B cell (primary cell): ENCODE results near the gene CYB5D1. TPM values are rescaled to one million over a fixed set of nuclear protein-coding genes. Genes with fewer than 3 reads are reported as not detected.

Experiments used
- ATAC-seq: fragments of 200-7000 bp; cut with Tn5 transposase; one replicate; pipeline ENCODE4 v1.10.0; 2021; ENCODE audit warnings: low read depth, mild to moderate bottlenecking, moderate number of reproducible peaks, moderate library complexity
- CTCF ChIA-PET: fragments of 350-600 bp; sonication (Branson Sonifier 250); formaldehyde crosslinking; loops from one replicate; lab custom pipeline; 2021; ENCODE audit warnings: antibody characterized with exemption, inconsistent platforms; lab: Charles Lee
- POLR2A ChIA-PET: fragments of 350-600 bp; sonication (Branson Sonifier 250); formaldehyde crosslinking; loops from one replicate; lab custom pipeline; 2021; ENCODE audit warnings: antibody characterized with exemption; lab: Charles Lee
- DNase-seq: peaks from one replicate; pipeline ENCODE4 v3.0.0; 2013
- H2AFZ ChIP-seq: 2 replicates; pipeline ENCODE4 v1.6.1; 2012; ENCODE audit warnings: mild to moderate bottlenecking, low read depth, low read length; ENCODE audit not compliant: insufficient read depth, poor library complexity, severe bottlenecking
- H3K27ac ChIP-seq, 2 donors: 1 replicate in 1 of 2; 2 replicates in 1 of 2; pipeline ENCODE4 v1.5.1; 2012 to 2013; ENCODE audit warnings: low read length in 2 of 2, mild to moderate bottlenecking in 2 of 2, moderate library complexity in 1 of 2
- H3K27me3 ChIP-seq, 4 experiments: fragments of 200-600 bp in 1 of 4; sonication (generic) in 1 of 4; replicated peaks in 1 of 4; 1 replicate in 2 of 4; 2 replicates in 2 of 4; pipeline versions ENCODE4 v1.6.1 to v1.7.0; 2013 to 2016; ENCODE audit warnings: low read length in 3 of 4, mild to moderate bottlenecking in 2 of 4, mixed read lengths in 1 of 4, moderate library complexity in 1 of 4; ENCODE audit not compliant: insufficient read depth in 4 of 4, control insufficient read depth in 3 of 4; ENCODE audit errors: control extremely low read depth in 1 of 4
- H3K36me3 ChIP-seq, 2 experiments: replicated peaks in 1 of 2; 1 replicate in 1 of 2; 2 replicates in 1 of 2; pipeline versions ENCODE4 v1.6.1 to v1.7.1; 2013; ENCODE audit warnings: low read length in 1 of 2; ENCODE audit not compliant: insufficient read depth in 2 of 2, control insufficient read depth in 1 of 2; ENCODE audit errors: control extremely low read depth in 1 of 2, extremely low read depth in 1 of 2
- H3K4me1 ChIP-seq, 2 donors: fragments of 200-600 bp in 1 of 2; sonication (generic) in 1 of 2; 1 replicate in 1 of 2; 2 replicates in 1 of 2; pipeline versions ENCODE4 v1.5.1 to v1.6.1; 2013 to 2017; ENCODE audit warnings: low read length in 2 of 2; ENCODE audit not compliant: control insufficient read depth in 2 of 2, insufficient read depth in 2 of 2
- H3K4me2 ChIP-seq: replicated peaks from 2 replicates; pipeline ENCODE3; 2012; ENCODE audit warnings: mild to moderate bottlenecking, low read depth, low read length; ENCODE audit not compliant: poor library complexity, severe bottlenecking
- H3K4me3 ChIP-seq, 5 experiments: fragments of 200-600 bp in 1 of 5; sonication (generic) in 1 of 5; 1 replicate in 3 of 5; 2 replicates in 2 of 5; pipeline versions ENCODE4 v1.5.1 to v1.7.0; 2011 to 2016; ENCODE audit warnings: low read length in 4 of 5, mild to moderate bottlenecking in 4 of 5, low read depth in 2 of 5, control low read depth in 1 of 5, moderate library complexity in 1 of 5; ENCODE audit not compliant: insufficient read depth in 1 of 5; ENCODE audit errors: control extremely low read depth in 1 of 5, extremely low read depth in 1 of 5
- H3K79me2 ChIP-seq: fragments of 200-600 bp; sonication (generic); one replicate; pipeline ENCODE4 v1.6.0; 2016; ENCODE audit warnings: low read length; ENCODE audit not compliant: control insufficient read depth, insufficient read depth
- H3K9ac ChIP-seq: fragments of 200-600 bp; sonication (generic); 2 replicates; pipeline ENCODE4 v1.6.1; 2017; ENCODE audit warnings: mild to moderate bottlenecking, low read length, moderate library complexity
- H3K9me3 ChIP-seq, 3 donors: one replicate each; pipeline versions ENCODE4 v1.6.1 to v1.7.1; 2013; ENCODE audit warnings: low read length in 2 of 3; ENCODE audit not compliant: control insufficient read depth in 2 of 3, insufficient read depth in 1 of 3; ENCODE audit errors: control extremely low read depth in 1 of 3
- H4K20me1 ChIP-seq: 2 replicates; pipeline ENCODE4 v1.6.0; 2012; ENCODE audit warnings: mild to moderate bottlenecking, low read length; ENCODE audit not compliant: insufficient read depth, control insufficient read depth, poor library complexity, severe bottlenecking
- H3K27ac Mint-ChIP-seq: one replicate; pipeline ENCODE4 v1.8.0; 2021; ENCODE audit warnings: mixed read lengths
- H3K27me3 Mint-ChIP-seq: one replicate; pipeline ENCODE4 v1.8.0; 2021; ENCODE audit warnings: mixed read lengths
- H3K4me1 Mint-ChIP-seq: one replicate; pipeline ENCODE4 v1.8.0; 2021; ENCODE audit warnings: mixed read lengths
- H3K4me3 Mint-ChIP-seq: one replicate; pipeline ENCODE4 v1.8.0; 2021; ENCODE audit warnings: mixed read lengths
- H3K9me3 Mint-ChIP-seq: one replicate; pipeline ENCODE4 v1.8.0; 2022; ENCODE audit warnings: mixed read lengths; ENCODE audit not compliant: insufficient read depth
- CTCF ChIP-seq: fragments of 200-600 bp; IDR thresholded peaks from one replicate; pipeline ENCODE4 v1.8.0; 2022; ENCODE audit warnings: antibody characterized with exemption, mild to moderate bottlenecking
- EZH2 ChIP-seq: IDR thresholded peaks from 2 replicates; pipeline ENCODE4 v1.6.1; 2012; ENCODE audit warnings: borderline replicate concordance, low read depth, mild to moderate bottlenecking, moderate library complexity, low read length; ENCODE audit not compliant: insufficient read depth, poor library complexity, severe bottlenecking
- WGBS: methylation state at CpG from one replicate; pipeline ENCODE4 v1.1.5; 2013; ENCODE audit warnings: missing lambda C conversion rate; ENCODE audit not compliant: insufficient coverage; 5-methylcytosine and 5-hydroxymethylcytosine counted together
- intact Hi-C: fragments of 100-400 bp; cut with micrococcal nuclease; formaldehyde crosslinking; loops from one replicate; pipeline ENCODE4 v1.10.0; 2022
- polyA plus RNA-seq: library from polyadenylated mRNA; depleted of rRNA; stranded (reverse); fragments of >200 nt; gene quantifications from 2 replicates; pipeline ENCODE4 v1.2.3, GENCODE V29; 2012
- total RNA-seq, 2 donors: library from RNA; stranded (reverse); fragments of 120-200 nt in 1 of 2; gene quantifications; 1 replicate in 1 of 2; 2 replicates in 1 of 2; pipeline versions ENCODE4 v1.2.3 to v1.2.4, GENCODE V29; 2013 to 2022

Gene CYB5D1
- total and polyA plus RNA-seq, 2 donors (not counting 1 experiment from before 2014, with no cell fraction given): 6.3 to 10.2 TPM

GRCh38 chr17:7825206-7825990 lies 32.4 kb upstream of the CYB5D1 start:
- H3K9ac ChIP-seq: no peak overlapping the region
- ATAC-seq: no peak
- H3K4me3 ChIP-seq: no peak overlapping the region
- no peak overlapping the region for H3K27ac Mint-ChIP-seq
- no peaks in the 10 kb centered on the region for H4K20me1 ChIP-seq
- H3K79me2 ChIP-seq: no peaks in the 10 kb centered on the region
- peaks cover 21% of the 10 kb centered on the region for H3K27me3 Mint-ChIP-seq
- no peaks in the 10 kb centered on the region for H3K9me3 ChIP-seq
- TF ChIP-seq EZH2 (no peak), CTCF (no peak)
- H3K4me1 ChIP-seq: no peaks in the 10 kb centered on the region
- intact Hi-C loops: no loop called here
- H3K36me3 ChIP-seq: no peaks in the 10 kb centered on the region
- H3K27ac ChIP-seq: no peak overlapping the region
- no peak overlapping the region for H3K4me3 Mint-ChIP-seq
- no peaks in the 10 kb centered on the region for H3K9me3 Mint-ChIP-seq
- DNase-seq: no peak
- H3K4me1 Mint-ChIP-seq: no peaks in the 10 kb centered on the region
- CTCF ChIA-PET: interaction anchor here (1.0 to 2.5 kb wide), 15 partner anchors 9 to 235 kb away, joined by 3 to 19 read pairs (median 6); partner anchors contain the start of genes CYB5D1, KDM6B and NAA38
- no peak overlapping the region for H2AFZ ChIP-seq
- WGBS: 71% methylated on average over 9 of the region's 12 CpGs
- peaks cover 0 to 2% (median under 1%) of the 10 kb centered on the region in 4 experiments for H3K27me3 ChIP-seq
- no peak overlapping the region for H3K4me2 ChIP-seq
- POLR2A ChIA-PET: interaction anchor here (1.1 kb wide), 1 partner anchor 9 kb away, joined by 4 read pairs; no protein-coding TSS in a partner anchor

- H3K4me3 Mint-ChIP-seq: no peak overlapping the region
- 95% methylated on average over 4 of the region's 8 CpGs for WGBS
- peaks cover 22% of the 10 kb centered on the region for H3K27me3 Mint-ChIP-seq
- Histone ChIP-seq H3K4me2 (no peak overlapping the region), H3K9ac (no peak overlapping the region), H3K4me1 (peaks cover 7 to 15% of the 10 kb centered on the region in 2 donors), H3K9me3 (no peaks in the 10 kb centered on the region), H3K4me3 (no peak overlapping the region), H3K27ac (no peak overlapping the region), H3K79me2 (peaks cover 17% of the 10 kb centered on the region), H4K20me1 (no peaks in the 10 kb centered on the region), H3K36me3 (no peaks in the 10 kb centered on the region), H2AFZ (no peak overlapping the region), H3K27me3 (peaks cover 0 to 13% (median 2%) of the 10 kb centered on the region in 4 experiments)
- H3K27ac Mint-ChIP-seq: no peak overlapping the region
- ChIA-PET POLR2A (no interaction called here), CTCF (interaction anchor here (1.6 to 2.2 kb wide), 2 partner anchors 12 to 26 kb away, joined by 5 to 7 read pairs; partner anchors contain the start of gene NAA38)
- TF ChIP-seq CTCF: no peak
- TF ChIP-seq EZH2: no peak
- intact Hi-C loops: loop anchor here (10.0 kb wide), 2 partner anchors 816 to 1176 kb away; partner anchors contain the start of genes C17orf100, MED31 and RNASEK
- DNase-seq: no peak
- no peaks in the 10 kb centered on the region for H3K9me3 Mint-ChIP-seq
- H3K4me1 Mint-ChIP-seq: peaks cover 8% of the 10 kb centered on the region
- no peak for ATAC-seq
Measured at GRCh38 chr17:7830616-7831015, 27.2 kb upstream of the CYB5D1 start.
